ENCODE results near the gene FBXW4. TPM values are rescaled to one million over a fixed set of nuclear protein-coding genes. Genes with fewer than 3 reads are reported as not detected.

Gene FBXW4
- polyA plus RNA-seq, 1 donor (not counting 4 experiments of a cell fraction or from before 2014, with no cell fraction given) = 22.3 TPM

DNA sequence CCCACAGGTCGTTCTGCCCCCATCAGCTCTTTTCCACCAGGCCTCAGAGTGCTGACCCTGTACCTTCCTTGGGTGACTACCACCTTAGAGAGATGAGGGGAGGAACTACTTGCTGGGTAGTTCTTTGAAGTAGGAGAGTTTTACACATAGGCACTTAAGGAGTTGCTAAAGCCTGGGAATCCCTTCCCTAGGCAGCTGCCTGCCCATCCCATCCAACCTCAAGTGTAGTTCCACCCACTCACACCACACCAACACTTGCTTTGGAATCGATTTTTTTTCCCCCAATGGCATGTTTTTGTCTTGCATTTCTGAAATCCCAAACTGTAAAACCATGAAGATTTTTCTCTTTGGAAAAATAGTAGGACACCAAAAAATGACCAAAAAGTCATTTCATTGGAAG, 47.7 kb downstream of the FBXW4 start:
- Histone ChIP-seq H4K20me1 (ENCODE audit: control insufficient read depth, extremely low read depth, insufficient read depth, low read length) (no peaks in the 10 kb centered on the region), H3K36me3 (ENCODE audit: control insufficient read depth in 2 of 2, extremely low read depth in 1 of 2, insufficient read depth in 2 of 2, low read length in 2 of 2) (peaks cover 0 to 4% of the 10 kb centered on the region in 2 experiments), H3K4me1 (ENCODE audit: control insufficient read depth, extremely low read depth, insufficient read depth, low read length) (no peaks in the 10 kb centered on the region), H3K4me2 (ENCODE audit: control insufficient read depth, extremely low read depth, insufficient read depth, low read depth, low read length) (no peak overlapping the region), H3K9ac (ENCODE audit: control insufficient read depth, extremely low read depth, insufficient read depth, low read length) (no peak overlapping the region), H3K79me2 (ENCODE audit: control insufficient read depth, insufficient read depth, low read length) (no peaks in the 10 kb centered on the region), H2AFZ (ENCODE audit: control insufficient read depth, low read length) (no peak overlapping the region), H3K27me3 (ENCODE audit: control insufficient read depth, extremely low read depth, insufficient read depth, low read length) (no peaks in the 10 kb centered on the region), H3K9me1 (ENCODE audit: control insufficient read depth, extremely low read depth, insufficient read depth, low read length) (no peaks in the 10 kb centered on the region), H3K9me3 (ENCODE audit: control insufficient read depth, low read depth, low read length) (no peaks in the 10 kb centered on the region), H3K27ac (ENCODE audit: control insufficient read depth, insufficient read depth, low read length) (no peak overlapping the region), H3K4me3 (ENCODE audit: control insufficient read depth in 2 of 3, extremely low read depth in 1 of 3, insufficient read depth in 2 of 3, low read depth in 1 of 3, low read length in 3 of 3) (no peak overlapping the region)
- dilution Hi-C loops (cut with MboI; ENCODE audit: extremely low pct_ligation_motif_present, low sequenced_read_pairs) = no loop called here
- DNase-seq (ENCODE audit: low read depth, low spot score) (no peak), FAIRE-seq (no peak)
- TF ChIP-seq, protein P1, sequence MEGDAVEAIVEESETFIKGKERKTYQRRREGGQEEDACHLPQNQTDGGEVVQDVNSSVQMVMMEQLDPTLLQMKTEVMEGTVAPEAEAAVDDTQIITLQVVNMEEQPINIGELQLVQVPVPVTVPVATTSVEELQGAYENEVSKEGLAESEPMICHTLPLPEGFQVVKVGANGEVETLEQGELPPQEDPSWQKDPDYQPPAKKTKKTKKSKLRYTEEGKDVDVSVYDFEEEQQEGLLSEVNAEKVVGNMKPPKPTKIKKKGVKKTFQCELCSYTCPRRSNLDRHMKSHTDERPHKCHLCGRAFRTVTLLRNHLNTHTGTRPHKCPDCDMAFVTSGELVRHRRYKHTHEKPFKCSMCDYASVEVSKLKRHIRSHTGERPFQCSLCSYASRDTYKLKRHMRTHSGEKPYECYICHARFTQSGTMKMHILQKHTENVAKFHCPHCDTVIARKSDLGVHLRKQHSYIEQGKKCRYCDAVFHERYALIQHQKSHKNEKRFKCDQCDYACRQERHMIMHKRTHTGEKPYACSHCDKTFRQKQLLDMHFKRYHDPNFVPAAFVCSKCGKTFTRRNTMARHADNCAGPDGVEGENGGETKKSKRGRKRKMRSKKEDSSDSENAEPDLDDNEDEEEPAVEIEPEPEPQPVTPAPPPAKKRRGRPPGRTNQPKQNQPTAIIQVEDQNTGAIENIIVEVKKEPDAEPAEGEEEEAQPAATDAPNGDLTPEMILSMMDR (optimal IDR thresholded peaks at IDR 0.05 in 1 of 3, IDR thresholded peaks at IDR 0.05 in 1 of 3, conservative IDR thresholded peaks at IDR 0.05 in 1 of 3; ENCODE audit: extremely low read depth in 1 of 3, insufficient read depth in 2 of 3, low read length in 3 of 3) = no peak
- TF ChIP-seq EZH2 (IDR thresholded peaks at IDR 0.05; ENCODE audit: low read length) = no peak

DNA sequence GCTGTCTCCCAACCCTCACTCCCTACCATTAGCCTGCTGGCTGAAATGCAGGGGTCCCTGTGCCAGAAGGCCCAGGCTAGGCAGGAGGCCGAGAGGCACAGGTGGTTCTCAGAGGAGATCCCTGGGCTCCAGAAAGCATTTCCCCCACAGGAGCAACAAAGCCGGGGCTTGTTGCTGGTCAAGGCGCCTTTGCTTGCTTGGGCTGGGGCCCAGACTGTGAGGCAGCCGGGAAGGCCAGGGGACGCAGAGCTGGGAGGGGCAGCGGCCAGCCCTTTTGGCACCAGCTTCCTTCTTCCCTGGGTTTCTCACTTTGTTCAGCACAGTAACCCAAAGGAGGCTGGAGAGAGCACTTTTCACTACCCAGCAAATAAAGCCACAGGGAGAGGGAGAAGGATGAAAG, 48.6 kb downstream of the FBXW4 start:
- no peaks in the 10 kb centered on the region for H3K27me3 ChIP-seq (ENCODE audit: control insufficient read depth, extremely low read depth, insufficient read depth, low read length)
- no peaks in the 10 kb centered on the region for H3K9me3 ChIP-seq (ENCODE audit: control insufficient read depth, low read depth, low read length)
- DNase-seq (ENCODE audit: low read depth, low spot score) (no peak), FAIRE-seq (no peak)
- TF ChIP-seq EZH2 (IDR thresholded peaks at IDR 0.05; ENCODE audit: low read length) = no peak
- TF ChIP-seq, protein P1 (optimal IDR thresholded peaks at IDR 0.05 in 1 of 3, IDR thresholded peaks at IDR 0.05 in 1 of 3, conservative IDR thresholded peaks at IDR 0.05 in 1 of 3; ENCODE audit: extremely low read depth in 1 of 3, insufficient read depth in 2 of 3, low read length in 3 of 3) = no peak
- no peaks in the 10 kb centered on the region for H3K9me1 ChIP-seq (ENCODE audit: control insufficient read depth, extremely low read depth, insufficient read depth, low read length)
- peaks cover 0 to 4% of the 10 kb centered on the region in 2 experiments for H3K36me3 ChIP-seq (ENCODE audit: control insufficient read depth in 2 of 2, extremely low read depth in 1 of 2, insufficient read depth in 2 of 2, low read length in 2 of 2)
- H2AFZ ChIP-seq (ENCODE audit: control insufficient read depth, low read length) = no peak overlapping the region
- H3K4me1 ChIP-seq (ENCODE audit: control insufficient read depth, extremely low read depth, insufficient read depth, low read length) = no peaks in the 10 kb centered on the region
- dilution Hi-C loops (cut with MboI; ENCODE audit: extremely low pct_ligation_motif_present, low sequenced_read_pairs) = no loop called here
- no peak overlapping the region for H3K9ac ChIP-seq (ENCODE audit: control insufficient read depth, extremely low read depth, insufficient read depth, low read length)
- H3K4me2 ChIP-seq (ENCODE audit: control insufficient read depth, extremely low read depth, insufficient read depth, low read depth, low read length) = no peak overlapping the region
- H4K20me1 ChIP-seq (ENCODE audit: control insufficient read depth, extremely low read depth, insufficient read depth, low read length) = no peaks in the 10 kb centered on the region
- H3K27ac ChIP-seq (ENCODE audit: control insufficient read depth, insufficient read depth, low read length) = no peak overlapping the region
- no peaks in the 10 kb centered on the region for H3K79me2 ChIP-seq (ENCODE audit: control insufficient read depth, insufficient read depth, low read length)
- H3K4me3 ChIP-seq (ENCODE audit: control insufficient read depth in 2 of 3, extremely low read depth in 1 of 3, insufficient read depth in 2 of 3, low read depth in 1 of 3, low read length in 3 of 3) = no peak overlapping the region
